Choroid plexus epithelial cell (primary cell): ENCODE data around the gene LFNG.

Source experiments
- DNase-seq: peaks from one replicate; pipeline ENCODE4 v3.0.0-alpha.2; 2010; ENCODE audit warnings: low read depth
- H3K4me3 ChIP-seq: 2 replicates; pipeline ENCODE4 v1.5.1; 2011; ENCODE audit warnings: low read depth, mild to moderate bottlenecking, control low read depth, low read length, moderate library complexity
- TF ChIP-seq, protein P1 (sequence below): conservative IDR thresholded peaks from 2 replicates; pipeline ENCODE4 v1.5.1; 2011; ENCODE audit warnings: low read depth, mild to moderate bottlenecking, control low read depth, inconsistent platforms, low read length, moderate library complexity

LFNG gene

DNA sequence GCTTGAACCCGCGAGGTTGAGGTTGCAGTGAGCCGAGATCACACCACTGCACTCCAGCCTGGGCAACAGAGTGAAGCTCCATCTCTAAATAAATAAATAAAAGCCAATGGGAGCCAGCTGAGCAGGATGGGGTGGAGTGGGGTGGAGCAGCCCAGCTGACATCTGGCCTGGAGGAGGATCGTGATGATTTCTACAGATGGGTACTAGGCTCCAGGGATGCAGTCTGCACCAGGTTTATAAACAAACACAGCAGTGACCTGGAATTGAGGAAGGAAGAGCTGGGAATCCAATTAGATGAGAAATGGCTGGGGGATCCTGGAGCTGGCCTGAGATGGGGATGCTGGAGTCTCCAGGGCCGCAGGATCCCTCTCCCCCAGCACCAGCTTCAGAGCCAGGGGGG, 36.1 kb upstream of the LFNG start:
- H3K4me3 ChIP-seq: no peak overlapping the region
- TF ChIP-seq, protein P1, sequence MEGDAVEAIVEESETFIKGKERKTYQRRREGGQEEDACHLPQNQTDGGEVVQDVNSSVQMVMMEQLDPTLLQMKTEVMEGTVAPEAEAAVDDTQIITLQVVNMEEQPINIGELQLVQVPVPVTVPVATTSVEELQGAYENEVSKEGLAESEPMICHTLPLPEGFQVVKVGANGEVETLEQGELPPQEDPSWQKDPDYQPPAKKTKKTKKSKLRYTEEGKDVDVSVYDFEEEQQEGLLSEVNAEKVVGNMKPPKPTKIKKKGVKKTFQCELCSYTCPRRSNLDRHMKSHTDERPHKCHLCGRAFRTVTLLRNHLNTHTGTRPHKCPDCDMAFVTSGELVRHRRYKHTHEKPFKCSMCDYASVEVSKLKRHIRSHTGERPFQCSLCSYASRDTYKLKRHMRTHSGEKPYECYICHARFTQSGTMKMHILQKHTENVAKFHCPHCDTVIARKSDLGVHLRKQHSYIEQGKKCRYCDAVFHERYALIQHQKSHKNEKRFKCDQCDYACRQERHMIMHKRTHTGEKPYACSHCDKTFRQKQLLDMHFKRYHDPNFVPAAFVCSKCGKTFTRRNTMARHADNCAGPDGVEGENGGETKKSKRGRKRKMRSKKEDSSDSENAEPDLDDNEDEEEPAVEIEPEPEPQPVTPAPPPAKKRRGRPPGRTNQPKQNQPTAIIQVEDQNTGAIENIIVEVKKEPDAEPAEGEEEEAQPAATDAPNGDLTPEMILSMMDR: no peak
- DNase-seq: no peak

DNA sequence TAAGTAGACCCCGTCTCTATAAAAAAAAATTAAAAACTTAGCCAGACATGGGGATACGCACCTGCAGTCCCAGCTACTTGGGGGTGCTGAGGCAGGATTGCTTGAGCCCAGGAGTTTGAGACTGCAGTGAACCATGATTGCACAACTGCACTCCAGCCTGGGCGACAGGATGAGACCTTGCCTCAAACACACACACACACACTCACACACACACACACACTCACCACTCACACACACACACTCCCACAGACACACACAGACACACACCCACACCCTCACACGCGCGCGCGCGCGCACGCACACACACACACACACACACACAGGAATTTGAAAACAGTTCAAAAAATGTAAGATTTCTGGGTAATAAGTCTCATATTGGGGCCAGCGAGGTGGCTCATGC, 34.7 kb upstream of the LFNG start:
- no peak for DNase-seq
- TF ChIP-seq, protein P1: no peak
- no peak overlapping the region for H3K4me3 ChIP-seq

DNA sequence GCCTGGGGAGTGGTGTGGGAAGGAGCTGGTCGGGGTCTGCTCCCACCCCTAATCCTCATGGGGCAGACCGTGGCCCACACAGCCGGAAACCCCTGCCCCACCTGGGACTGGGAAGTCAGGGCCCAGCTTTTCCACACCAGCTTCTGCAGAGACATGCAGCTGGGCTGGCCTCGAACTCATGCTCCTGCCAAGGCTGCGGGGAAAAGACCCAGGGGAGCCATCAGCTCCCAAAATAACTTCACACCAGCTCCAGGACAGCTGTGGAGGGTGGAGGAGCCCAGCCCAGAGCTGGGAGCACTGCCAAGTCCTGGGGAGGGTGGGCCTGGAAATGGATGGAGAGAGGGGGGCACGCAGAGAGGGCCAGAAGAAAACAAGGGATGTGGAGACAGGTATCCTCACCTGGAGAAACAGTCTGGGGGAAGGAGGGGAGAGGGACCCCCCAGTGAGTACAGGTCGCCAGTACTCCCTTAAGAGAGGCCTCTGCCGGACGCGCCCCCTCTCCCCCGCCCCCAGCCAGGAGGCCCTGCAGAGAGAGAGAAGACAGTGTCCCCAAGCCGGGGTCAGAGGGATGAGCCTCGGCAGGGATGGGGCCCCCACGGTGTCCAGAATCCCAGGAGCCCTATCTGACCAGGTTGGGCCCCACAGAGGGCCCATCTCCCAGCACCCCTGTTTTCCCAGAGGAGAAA, 31.8 kb upstream of the LFNG start:
- H3K4me3 ChIP-seq: no peak overlapping the region
- TF ChIP-seq, protein P1: no peak
- DNase-seq: no peak

DNA sequence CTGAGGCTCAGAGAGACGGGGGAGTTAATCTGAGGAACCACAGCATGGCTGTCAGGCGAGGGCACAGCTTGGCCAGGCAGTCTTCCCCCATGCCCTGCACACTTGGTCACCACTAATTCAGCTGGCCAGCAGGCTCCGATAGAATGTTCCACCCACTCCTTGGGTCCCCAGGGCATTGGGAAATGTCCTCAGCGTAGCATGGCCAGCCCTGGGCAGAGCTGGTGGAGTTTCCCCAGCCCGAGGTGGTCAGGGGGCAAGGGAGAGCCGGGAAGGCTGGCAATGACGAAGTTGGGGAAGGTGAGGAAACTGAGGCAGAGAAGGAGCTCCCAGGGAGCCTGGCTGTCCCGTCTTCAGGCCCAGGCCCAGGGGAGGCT, 31.3 kb upstream of the LFNG start:
- no peak overlapping the region for H3K4me3 ChIP-seq
- DNase-seq: no peak
- TF ChIP-seq, protein P1: no peak

GRCh38 chr7:2488681-2489080, 30.9 kb upstream of the LFNG start:
- DNase-seq: no peak
- H3K4me3 ChIP-seq: no peak overlapping the region
- TF ChIP-seq, protein P1: no peak

DNA sequence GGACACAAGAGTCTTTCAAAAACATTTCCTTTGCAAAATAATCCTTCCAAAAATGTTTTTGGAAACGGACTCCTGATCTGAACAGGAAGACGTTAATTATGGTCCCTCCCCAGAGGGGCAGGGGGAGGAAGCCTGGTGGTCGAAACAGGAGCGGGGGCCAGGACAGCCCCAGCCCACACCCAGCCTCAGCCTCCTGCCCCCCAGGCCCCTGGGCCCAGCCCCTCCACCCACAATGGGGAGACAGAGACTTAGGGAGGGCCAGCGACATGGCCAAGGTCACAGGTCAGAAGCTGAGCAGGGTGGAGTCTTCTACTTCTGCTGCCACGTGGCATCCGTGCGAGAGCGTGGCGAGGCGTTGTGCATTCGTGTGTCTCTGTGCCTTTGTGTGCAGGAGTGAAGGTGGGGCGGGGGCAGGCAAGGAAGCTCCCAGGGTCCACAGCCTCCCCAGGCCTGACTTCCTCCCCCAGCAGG, 29.4 kb upstream of the LFNG start:
- no peak for DNase-seq
- no peak overlapping the region for H3K4me3 ChIP-seq
- TF ChIP-seq, protein P1: no peak

GRCh38 chr7:2492038-2492437, 27.5 kb upstream of the LFNG start:
- H3K4me3 ChIP-seq: no peak overlapping the region
- DNase-seq: no peak
- TF ChIP-seq, protein P1: no peak
